Adrenal gland (tissue), 5 donors: ENCODE results near the gene NR6A1.

Source experiments
- CTCF ChIP-seq, 6 experiments: fragments of 450-650 bp in 4 of 6; fragments of 200-600 bp in 2 of 6; sonication (generic) in 1 of 6; IDR thresholded peaks; 1 replicate in 5 of 6; 2 replicates in 1 of 6; pipeline versions ENCODE4 v1.5.1 to v1.8.0; 2016 to 2021; ENCODE audit warnings: antibody characterized with exemption in 6 of 6, mild to moderate bottlenecking in 2 of 6, moderate library complexity in 1 of 6
- POLR2A ChIP-seq, 2 donors: fragments of 450-650 bp; IDR thresholded peaks; one replicate each; pipeline ENCODE4 v1.6.1; 2017; ENCODE audit warnings: antibody characterized with exemption in 2 of 2, mild to moderate bottlenecking in 2 of 2, moderate library complexity in 1 of 2
- donor health status: DM: no; HTN: no; CAD: no.

GRCh38 chr9:124768750-124769548 is 2.2 kb downstream of the NR6A1 start:
- no peak for TF ChIP-seq POLR2A (IDR thresholded peaks at IDR 0.05)
- no peak for TF ChIP-seq CTCF (IDR thresholded peaks at IDR 0.05)
